GM23338 (cell line): ENCODE measurements around the gene ASPG. TPM values are rescaled to one million over a fixed set of nuclear protein-coding genes. Genes with fewer than 3 reads are reported as not detected.

Source experiments
- ATAC-seq: fragments of 200-7000 bp; cut with Tn5 transposase; 3 replicates; pipeline ENCODE4 v1.9.1; 2020
- DNase-seq: peaks from one replicate; pipeline ENCODE4 v3.0.0-alpha.2; 2015; ENCODE audit warnings: low spot score
- H2AFZ ChIP-seq: fragments of 200-600 bp; sonication (generic); 2 replicates; pipeline ENCODE4 v1.8.0; 2016; ENCODE audit warnings: antibody characterized with exemption, mild to moderate bottlenecking, moderate library complexity
- H3F3A ChIP-seq: fragments of 200-600 bp; sonication (generic); replicated peaks from 2 replicates; pipeline ENCODE4 v1.8.0; 2017; ENCODE audit warnings: antibody characterized with exemption, mixed run types, low read depth
- H3K27ac ChIP-seq: fragments of 200-600 bp; sonication (generic); 2 replicates; pipeline ENCODE4 v1.6.1; 2016; ENCODE audit warnings: low read depth
- H3K27me3 ChIP-seq: fragments of 200-600 bp; sonication (generic); 2 replicates; pipeline ENCODE4 v1.8.0; 2016; ENCODE audit warnings: mild to moderate bottlenecking, mixed run types, moderate library complexity; ENCODE audit not compliant: insufficient read depth
- H3K36me3 ChIP-seq: fragments of 200-600 bp; sonication (generic); 2 replicates; pipeline ENCODE4 v1.8.0; 2016; ENCODE audit warnings: mild to moderate bottlenecking; ENCODE audit not compliant: insufficient read depth
- H3K4me1 ChIP-seq: fragments of 200-600 bp; sonication (generic); 2 replicates; pipeline ENCODE4 v1.8.0; 2016; ENCODE audit warnings: mild to moderate bottlenecking, moderate library complexity; ENCODE audit not compliant: insufficient read depth
- H3K4me2 ChIP-seq: fragments of 200-600 bp; sonication (generic); 2 replicates; pipeline ENCODE4 v1.7.1; 2017; ENCODE audit warnings: mixed run types
- H3K4me3 ChIP-seq: fragments of 200-600 bp; sonication (generic); 2 replicates; pipeline ENCODE4 v1.6.1; 2016; ENCODE audit warnings: mixed run types
- H3K79me2 ChIP-seq: fragments of 200-600 bp; sonication (generic); replicated peaks from 2 replicates; pipeline ENCODE4 v1.8.0; 2017; ENCODE audit warnings: mild to moderate bottlenecking; ENCODE audit not compliant: insufficient read depth
- H3K9me2 ChIP-seq: fragments of 200-600 bp; sonication (generic); 2 replicates; pipeline ENCODE4 v1.8.0; 2017; ENCODE audit not compliant: insufficient read depth
- H4K20me1 ChIP-seq: fragments of 200-600 bp; sonication (generic); replicated peaks from 2 replicates; pipeline ENCODE4 v1.8.0; 2017; ENCODE audit warnings: mild to moderate bottlenecking; ENCODE audit not compliant: insufficient read depth
- H3K27ac Mint-ChIP-seq: 2 replicates; pipeline ENCODE4 v1.8.0; 2020; ENCODE audit warnings: inconsistent platforms, mild to moderate bottlenecking, moderate library complexity, mixed read lengths
- H3K27me3 Mint-ChIP-seq: 3 replicates; pipeline ENCODE4 v1.8.0; 2022; ENCODE audit warnings: low read depth, mild to moderate bottlenecking, moderate library complexity, mixed read lengths, inconsistent platforms; ENCODE audit not compliant: insufficient read depth, poor library complexity
- H3K36me3 Mint-ChIP-seq: 3 replicates; pipeline ENCODE4 v1.8.0; 2021; ENCODE audit warnings: low read depth, mild to moderate bottlenecking, inconsistent platforms, moderate library complexity, mixed read lengths
- H3K4me1 Mint-ChIP-seq: 3 replicates; pipeline ENCODE4 v1.8.0; 2020; ENCODE audit warnings: mild to moderate bottlenecking, inconsistent platforms, mixed read lengths
- H3K4me3 Mint-ChIP-seq: 3 replicates; pipeline ENCODE4 v1.8.0; 2021; ENCODE audit warnings: moderate library complexity, mild to moderate bottlenecking, inconsistent platforms, mixed read lengths
- H3K9me3 Mint-ChIP-seq: 3 replicates; pipeline ENCODE4 v1.8.0; 2020; ENCODE audit warnings: moderate library complexity, mild to moderate bottlenecking, inconsistent platforms, mixed read lengths
- NANOG ChIP-seq: IDR thresholded peaks from 2 replicates; pipeline ENCODE4 v1.6.1; 2016; ENCODE audit warnings: antibody characterized with exemption, borderline replicate concordance
- REST ChIP-seq: IDR thresholded peaks from one replicate; pipeline ENCODE4 v1.6.1; 2018; ENCODE audit warnings: antibody characterized with exemption; ENCODE audit not compliant: unreplicated experiment
- ZNF331 ChIP-seq: fragments of 250-450 bp; sonication (Bioruptor Pico); IDR thresholded peaks from 2 replicates; pipeline ENCODE4 v1.5.0; 2020; ENCODE audit warnings: low read depth, mild to moderate bottlenecking, moderate library complexity
- ZNF462 ChIP-seq: fragments of 250-450 bp; sonication (Bioruptor Pico); IDR thresholded peaks from 2 replicates; pipeline ENCODE4 v1.5.0; 2020; ENCODE audit warnings: mild to moderate bottlenecking, moderate library complexity
- polyA plus RNA-seq: library from polyadenylated mRNA; unstranded; fragments of >200 nt; fragmentation: Nextera tagmentation; extraction: Ambion mirVana; gene quantifications from 2 replicates; pipeline ENCODE4 v1.2.1, GENCODE V29; 2016
- total RNA-seq: library from RNA; depleted of rRNA; stranded (reverse); fragments of >200 nt; shearing (Covaris generic); gene quantifications from 2 replicates; pipeline ENCODE4 v1.2.3, GENCODE V29; 2014

Gene ASPG
- total and polyA plus RNA-seq, 2 experiments from 2014 or later: 0.61 to 6.2 TPM

- Histone ChIP-seq H3K27me3 (peaks cover 20% of the 10 kb centered on the region), H3K4me2 (no peak overlapping the region), H3K79me2 (no peaks in the 10 kb centered on the region), H3K9me2 (no peaks in the 10 kb centered on the region), H4K20me1 (no peaks in the 10 kb centered on the region), H3K36me3 (no peaks in the 10 kb centered on the region), H3K4me3 (no peak overlapping the region), H3K27ac (no peak overlapping the region), H3K4me1 (no peaks in the 10 kb centered on the region; the same call in 1 of the 2 replicates), H2AFZ (no peak overlapping the region), H3F3A (no peaks in the 10 kb centered on the region)
- H3K4me1 Mint-ChIP-seq: peaks cover 13% of the 10 kb centered on the region; the same call in 2 of the 3 replicates
- no peak overlapping the region for H3K4me3 Mint-ChIP-seq
- TF ChIP-seq NANOG: no peak
- peaks cover 36% of the 10 kb centered on the region for H3K27me3 Mint-ChIP-seq
- H3K9me3 Mint-ChIP-seq: peaks cover 28% of the 10 kb centered on the region
- DNase-seq: no peak
- H3K27ac Mint-ChIP-seq: no peak overlapping the region
- ATAC-seq: no peak
- peaks cover 2% of the 10 kb centered on the region; the same call in 2 of the 3 replicates for H3K36me3 Mint-ChIP-seq
Measured at GRCh38 chr14:104131968-104132732, 46.6 kb downstream of the ASPG start.

- Histone ChIP-seq H2AFZ (no peak overlapping the region), H3K27ac (no peak overlapping the region), H3K27me3 (peaks cover 23% of the 10 kb centered on the region), H3K4me2 (no peak overlapping the region), H3K4me3 (no peak overlapping the region), H3K79me2 (no peaks in the 10 kb centered on the region), H3K9me2 (no peaks in the 10 kb centered on the region), H4K20me1 (no peaks in the 10 kb centered on the region), H3K4me1 (no peaks in the 10 kb centered on the region; the same call in 1 of the 2 replicates), H3F3A (no peaks in the 10 kb centered on the region), H3K36me3 (no peaks in the 10 kb centered on the region)
- Mint-ChIP-seq H3K4me3 (no peak overlapping the region), H3K27me3 (peaks cover 35% of the 10 kb centered on the region), H3K36me3 (peaks cover 2% of the 10 kb centered on the region; the same call in 2 of the 3 replicates), H3K27ac (no peak overlapping the region), H3K9me3 (peaks cover 23% of the 10 kb centered on the region), H3K4me1 (peaks cover 13% of the 10 kb centered on the region; the same call in 2 of the 3 replicates)
- DNase-seq: peak; percentile 73
- no peak for ATAC-seq
- TF ChIP-seq ZNF462 (CRISPR knock-in tag) (no peak), ZNF331 (CRISPR knock-in tag) (no peak), REST (peak; percentile 85)
Measured at GRCh38 chr14:104132981-104133380, 47.5 kb downstream of the ASPG start.
